ENCODE results near the gene PLOD2.

GRCh38 chr3:146195030-146195429 lies 34.0 kb upstream of the PLOD2 start:
- TF ChIP-seq POLR2A (IDR thresholded peaks at IDR 0.05) (no peak), CTCF (IDR thresholded peaks at IDR 0.05) (no peak)
